SJSA1 (cell line): Measurements from ENCODE around the gene RPL18. TPM values are rescaled to one million over a fixed set of nuclear protein-coding genes. Genes with fewer than 3 reads are reported as not detected.
"Not testable (repeated sequence)": the region's sequence is repeated elsewhere in the genome, so short reads cannot be mapped to it uniquely, and the experiment has no call there.

ENCODE experiments used
- DNase-seq, 2 experiments: peaks; one replicate each; pipeline ENCODE4 v3.0.0-alpha.2; 2015 to 2020; ENCODE audit warnings: low spot score in 2 of 2, low read depth in 1 of 2
- H3K27ac ChIP-seq: fragments of 250-450 bp; sonication (Bioruptor Pico); 2 replicates; pipeline ENCODE4 v1.5.1; 2020; ENCODE audit warnings: mild to moderate bottlenecking, moderate library complexity
- H3K27me3 ChIP-seq: fragments of 250-450 bp; sonication (Bioruptor Pico); replicated peaks from 2 replicates; pipeline ENCODE4 v1.5.1; 2020; ENCODE audit warnings: mild to moderate bottlenecking, moderate library complexity
- H3K36me3 ChIP-seq: fragments of 250-450 bp; sonication (Bioruptor Pico); 2 replicates; pipeline ENCODE4 v1.5.1; 2020; ENCODE audit warnings: mild to moderate bottlenecking
- H3K4me1 ChIP-seq: fragments of 250-450 bp; sonication (Bioruptor Pico); replicated peaks from 2 replicates; pipeline ENCODE4 v1.6.1; 2021; ENCODE audit warnings: mild to moderate bottlenecking
- H3K4me3 ChIP-seq: fragments of 250-450 bp; sonication (Bioruptor Pico); 2 replicates; pipeline ENCODE4 v1.5.1; 2020; ENCODE audit warnings: mild to moderate bottlenecking
- H3K9me3 ChIP-seq: fragments of 250-450 bp; sonication (Bioruptor Pico); replicated peaks from 2 replicates; pipeline ENCODE4 v1.5.1; 2020; ENCODE audit warnings: mild to moderate bottlenecking
- total RNA-seq: library from RNA; depleted of rRNA; stranded (reverse); fragments of >200 nt; shearing (Covaris generic); gene quantifications from 2 replicates; pipeline ENCODE4 v1.2.3, GENCODE V29; 2014; rRNA removed

Gene RPL18
- 1,668 and 2,023 TPM in 2 replicates for total RNA-seq

GRCh38 chr19:48618916-48619691 lies at the start of gene RPL18, which contains the start of gene SPHK2:
Gene RPL18 (minus strand): TSS chr19:48619178. CDS start chr19:48619143, 35 bp downstream.
Gene SPHK2 (plus strand): TSS chr19:48619506. CDS start chr19:48620515, 1,009 bp downstream.
- Histone ChIP-seq H3K27ac (peak within 1 kb of the TSS; percentile 72), H3K4me1 (peaks cover 25% of the 10 kb centered on the region), H3K4me3 (peak within 1 kb of the TSS; percentile 67), H3K36me3 (peaks cover 47% of the 10 kb centered on the region), H3K27me3 (no peaks in the 10 kb centered on the region; the same call in 1 of the 2 replicates), H3K9me3 (no peaks in the 10 kb centered on the region)
- peak; percentile 99 for DNase-seq

DNA sequence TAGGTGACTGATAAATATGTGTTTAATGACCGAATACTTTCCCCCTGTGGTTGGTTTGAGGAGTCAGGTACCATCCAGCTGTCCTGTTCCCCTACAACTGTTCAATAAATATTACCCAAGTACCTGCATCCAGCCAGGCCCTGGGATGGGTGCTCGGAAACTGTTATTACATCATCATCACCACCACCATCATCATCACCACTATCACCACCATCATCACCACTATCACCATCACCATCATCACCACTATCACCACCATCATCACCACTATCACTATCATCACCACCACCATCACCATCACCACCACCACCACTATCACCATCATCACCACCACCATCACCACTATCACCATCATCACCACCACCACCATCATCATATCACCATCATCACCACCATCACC lies 49.8 kb upstream of the RPL18 start:
- no peak for DNase-seq
- Histone ChIP-seq H3K4me1 (no peaks in the 10 kb centered on the region), H3K36me3 (no peaks in the 10 kb centered on the region), H3K4me3 (no peak overlapping the region), H3K9me3 (no peaks in the 10 kb centered on the region), H3K27me3 (no peaks in the 10 kb centered on the region), H3K27ac (no peak overlapping the region)

GRCh38 chr19:48668332-48668731 lies 49.4 kb upstream of the RPL18 start:
- Histone ChIP-seq H3K27ac (no peak overlapping the region), H3K4me3 (no peak overlapping the region), H3K4me1 (no peaks in the 10 kb centered on the region)

DNA sequence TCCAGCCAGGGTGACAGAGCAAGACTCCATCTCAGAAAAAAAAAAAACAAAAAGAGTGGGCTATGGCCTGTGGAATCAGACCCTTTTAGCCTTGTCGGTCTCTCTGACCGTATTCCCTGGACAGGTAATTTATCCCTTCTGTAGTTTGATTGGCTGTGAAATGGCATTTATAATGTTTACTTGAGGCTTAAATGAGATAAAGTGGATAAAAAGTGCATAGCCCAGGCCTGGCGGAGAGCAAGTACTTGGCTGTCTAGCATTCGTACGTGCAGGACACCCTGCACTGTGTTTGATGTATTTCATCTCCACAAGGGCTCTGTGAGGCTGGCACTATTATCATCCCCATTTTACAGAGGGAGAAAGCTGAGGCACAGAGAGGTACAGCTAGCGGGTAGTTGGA lies 46.8 kb upstream of the RPL18 start:
- no peak for DNase-seq
- no peaks in the 10 kb centered on the region for H3K36me3 ChIP-seq
- H3K27me3 ChIP-seq = no peaks in the 10 kb centered on the region
- 0 out of 2 replicates have a peak, but pooled peaks cover under 1% of the 10 kb centered on the region for H3K4me1 ChIP-seq
- H3K4me3 ChIP-seq = no peak overlapping the region
- no peaks in the 10 kb centered on the region for H3K9me3 ChIP-seq
- no peak overlapping the region for H3K27ac ChIP-seq

More at GRCh38 chr19:48668332-48668731, 49.4 kb upstream of the RPL18 start:
- H3K27me3 ChIP-seq = no peaks in the 10 kb centered on the region
- no peaks in the 10 kb centered on the region for H3K36me3 ChIP-seq
- no peak for DNase-seq
- no peaks in the 10 kb centered on the region for H3K9me3 ChIP-seq

DNA sequence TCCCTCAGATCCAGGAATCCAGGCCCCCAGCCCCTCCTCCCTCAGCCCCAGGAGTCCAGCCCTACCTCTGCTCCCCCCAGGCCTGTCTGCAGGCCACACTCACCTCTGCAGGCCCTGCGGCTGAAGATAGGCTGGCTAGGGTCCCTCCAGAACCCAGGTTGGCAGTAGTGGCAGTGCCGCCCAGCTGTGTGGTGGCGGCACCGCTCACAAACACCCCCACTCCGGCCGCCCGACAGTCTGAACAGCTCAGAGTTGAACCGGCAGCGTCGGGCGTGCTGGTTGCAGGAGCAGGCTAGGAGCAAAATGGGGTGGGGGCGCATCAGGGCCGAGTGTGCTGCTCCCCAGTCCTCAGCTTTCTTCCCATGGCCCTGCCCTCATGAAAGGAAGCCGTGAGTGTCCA lies 45.5 kb upstream of the RPL18 start:
- Histone ChIP-seq H3K4me1 (0 out of 2 replicates have a peak, but pooled peaks cover 3% of the 10 kb centered on the region), H3K9me3 (no peaks in the 10 kb centered on the region), H3K36me3 (no peaks in the 10 kb centered on the region), H3K27me3 (no peaks in the 10 kb centered on the region), H3K27ac (no peak overlapping the region), H3K4me3 (no peak overlapping the region)
- no peak for DNase-seq

- H3K4me1 ChIP-seq = 0 out of 2 replicates have a peak, but pooled peaks cover 3% of the 10 kb centered on the region
- no peak overlapping the region for H3K4me3 ChIP-seq
- DNase-seq = no peak
- no peak overlapping the region for H3K27ac ChIP-seq
- no peaks in the 10 kb centered on the region for H3K9me3 ChIP-seq
- no peaks in the 10 kb centered on the region for H3K36me3 ChIP-seq
- no peaks in the 10 kb centered on the region for H3K27me3 ChIP-seq
Observed at GRCh38 chr19:48663667-48664066, 44.7 kb upstream of the RPL18 start.

DNA sequence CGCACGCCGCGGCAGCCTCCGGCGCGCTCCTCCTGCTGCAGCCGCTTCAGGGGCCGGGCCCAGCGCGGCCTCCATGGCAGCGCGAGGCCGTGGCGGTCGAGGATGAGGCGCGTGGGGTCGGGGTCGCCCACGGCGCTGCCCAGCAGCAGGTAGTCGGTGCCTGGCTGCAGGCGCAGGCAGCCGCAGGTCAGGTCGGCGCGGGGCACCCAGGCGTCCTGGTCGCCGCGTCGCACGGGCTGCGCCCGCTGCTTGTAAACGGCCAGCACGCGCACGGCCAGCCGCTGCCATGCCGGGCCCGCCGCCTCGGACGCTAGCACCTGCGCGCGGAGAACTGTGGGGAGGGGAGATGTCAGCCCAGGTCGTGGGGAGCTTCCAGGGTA lies 42.7 kb upstream of the RPL18 start:
- no peak overlapping the region for H3K27ac ChIP-seq
- no peak overlapping the region for H3K4me3 ChIP-seq
- no peaks in the 10 kb centered on the region for H3K9me3 ChIP-seq
- peaks cover 14% of the 10 kb centered on the region for H3K4me1 ChIP-seq
- H3K36me3 ChIP-seq = no peaks in the 10 kb centered on the region
- no peak for DNase-seq
- H3K27me3 ChIP-seq = no peaks in the 10 kb centered on the region

- H3K27ac ChIP-seq = peak overlapping the region; percentile 46
- peak; percentile 92 to 93 for DNase-seq
Observed at GRCh38 chr19:48660852-48661710, 42.1 kb upstream of the RPL18 start.

GRCh38 chr19:48659768-48660167 lies 40.8 kb upstream of the RPL18 start:
- Histone ChIP-seq H3K27me3 (no peaks in the 10 kb centered on the region), H3K27ac (no peak overlapping the region), H3K9me3 (no peaks in the 10 kb centered on the region), H3K36me3 (no peaks in the 10 kb centered on the region), H3K4me3 (no peak overlapping the region), H3K4me1 (peaks cover 19% of the 10 kb centered on the region)
- DNase-seq = no peak

More at GRCh38 chr19:48660852-48661710, 42.1 kb upstream of the RPL18 start:
- Histone ChIP-seq H3K27me3 (no peaks in the 10 kb centered on the region), H3K4me3 (no peak overlapping the region), H3K9me3 (no peaks in the 10 kb centered on the region), H3K36me3 (no peaks in the 10 kb centered on the region), H3K4me1 (peaks cover 19% of the 10 kb centered on the region)

DNA sequence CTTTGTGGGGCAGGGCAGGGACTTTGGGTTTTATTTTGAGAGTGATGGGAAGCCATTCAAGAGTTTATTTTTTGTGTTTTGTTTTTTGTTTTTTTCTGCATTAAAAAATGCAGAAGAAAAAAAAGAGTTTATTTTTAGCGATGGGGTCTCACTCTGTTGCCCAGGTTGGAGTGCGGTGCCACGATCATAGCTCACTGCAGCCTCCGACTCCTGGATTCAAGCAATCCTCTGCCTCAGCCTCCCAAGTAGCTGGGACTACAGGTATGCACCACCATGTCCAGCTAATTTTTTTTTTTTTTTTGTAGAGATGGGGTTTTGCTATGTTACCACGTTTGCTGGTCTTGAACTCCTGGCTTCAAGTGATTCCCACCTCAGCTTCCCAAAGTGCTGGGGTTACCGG lies 39.5 kb upstream of the RPL18 start:
- Histone ChIP-seq H3K4me3 (no peak overlapping the region), H3K36me3 (no peaks in the 10 kb centered on the region), H3K9me3 (no peaks in the 10 kb centered on the region), H3K27ac (no peak overlapping the region), H3K4me1 (peaks cover 27% of the 10 kb centered on the region), H3K27me3 (no peaks in the 10 kb centered on the region)
- DNase-seq = no peak

GRCh38 chr19:48657828-48658227 lies 38.9 kb upstream of the RPL18 start:
- H3K9me3 ChIP-seq, H3K27ac ChIP-seq, H3K4me3 ChIP-seq, H3K27me3 ChIP-seq, DNase-seq, H3K36me3 ChIP-seq: not testable (repeated sequence)
- peaks cover 30% of the 10 kb centered on the region for H3K4me1 ChIP-seq

- Histone ChIP-seq H3K9me3 (no peaks in the 10 kb centered on the region), H3K36me3 (no peaks in the 10 kb centered on the region), H3K4me3 (no peak overlapping the region), H3K4me1 (peaks cover 30% of the 10 kb centered on the region), H3K27ac (peak overlapping the region; percentile 13), H3K27me3 (no peaks in the 10 kb centered on the region)
- peak; percentile 68 to 85 for DNase-seq
Observed at GRCh38 chr19:48656840-48657474, 38.0 kb upstream of the RPL18 start.

DNA sequence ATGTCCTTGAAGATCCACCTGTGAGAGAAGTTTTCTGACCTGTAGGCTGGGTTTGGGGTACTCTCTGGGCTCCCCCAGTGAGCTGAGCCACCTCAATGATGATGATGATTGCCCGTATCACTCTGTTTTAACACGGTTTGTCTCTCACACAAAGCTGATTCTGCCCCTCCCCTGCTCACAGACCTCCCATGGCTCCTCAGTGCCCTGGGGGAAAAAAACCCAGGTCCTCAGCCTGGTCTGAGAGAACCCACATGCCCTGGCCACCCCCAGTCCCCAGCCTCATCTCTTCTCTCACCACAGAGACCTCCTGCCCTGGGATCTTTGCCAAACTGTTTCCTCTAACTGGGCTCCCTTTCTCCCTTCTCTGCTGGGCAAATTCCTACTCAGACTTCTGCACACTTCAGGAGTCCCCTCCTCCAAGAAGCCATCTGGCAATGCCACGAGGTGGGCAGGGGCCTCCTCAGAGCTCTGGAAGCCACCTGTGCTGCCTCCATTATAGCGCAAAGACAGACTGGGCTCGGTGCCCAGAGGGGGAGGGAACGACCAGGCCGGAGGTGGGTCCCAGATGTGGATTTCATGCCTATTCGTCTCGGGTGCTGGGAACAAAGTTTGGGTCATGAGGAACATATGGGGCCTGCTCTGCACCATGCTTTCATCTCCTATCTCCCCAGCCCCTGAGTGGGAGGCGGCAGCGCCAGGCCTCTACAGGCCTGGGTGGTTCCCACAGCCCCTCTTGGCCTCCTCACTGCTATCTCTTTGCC lies 35.5 kb upstream of the RPL18 start:
- no peaks in the 10 kb centered on the region for H3K36me3 ChIP-seq
- peaks cover 32% of the 10 kb centered on the region for H3K4me1 ChIP-seq
- H3K9me3 ChIP-seq = no peaks in the 10 kb centered on the region
- DNase-seq = peak in 1 of 2 experiments; percentile 46
- no peak overlapping the region for H3K27ac ChIP-seq
- H3K27me3 ChIP-seq = no peaks in the 10 kb centered on the region
- no peak overlapping the region for H3K4me3 ChIP-seq
